GM10248 (cell line): ENCODE data around the gene CFAP91.

Experiments used
- CTCF ChIA-PET: fragments of 300-600 bp; sonication (Branson Sonifier 250); formaldehyde crosslinking; extraction: SDS; loops from one replicate; lab custom pipeline; 2021; ENCODE audit warnings: antibody characterized with exemption; lab: Yijun Ruan, JAX
- POLR2A ChIA-PET: fragments of 350-650 bp; sonication (Branson Sonifier 250); formaldehyde crosslinking; extraction: SDS; loops from one replicate; lab custom pipeline; 2020; ENCODE audit warnings: antibody characterized with exemption; lab: Yijun Ruan, JAX
- DNase-seq: peaks from one replicate; pipeline ENCODE4 v3.0.0; 2012; ENCODE audit errors: extremely low spot score
- TF ChIP-seq, protein P1 (sequence below): IDR thresholded peaks from 2 replicates; pipeline ENCODE4 v1.5.1; 2012; ENCODE audit warnings: mild to moderate bottlenecking, low read depth; ENCODE audit errors: extremely low read depth, missing control alignments, control extremely low read depth

CFAP91 gene

DNA sequence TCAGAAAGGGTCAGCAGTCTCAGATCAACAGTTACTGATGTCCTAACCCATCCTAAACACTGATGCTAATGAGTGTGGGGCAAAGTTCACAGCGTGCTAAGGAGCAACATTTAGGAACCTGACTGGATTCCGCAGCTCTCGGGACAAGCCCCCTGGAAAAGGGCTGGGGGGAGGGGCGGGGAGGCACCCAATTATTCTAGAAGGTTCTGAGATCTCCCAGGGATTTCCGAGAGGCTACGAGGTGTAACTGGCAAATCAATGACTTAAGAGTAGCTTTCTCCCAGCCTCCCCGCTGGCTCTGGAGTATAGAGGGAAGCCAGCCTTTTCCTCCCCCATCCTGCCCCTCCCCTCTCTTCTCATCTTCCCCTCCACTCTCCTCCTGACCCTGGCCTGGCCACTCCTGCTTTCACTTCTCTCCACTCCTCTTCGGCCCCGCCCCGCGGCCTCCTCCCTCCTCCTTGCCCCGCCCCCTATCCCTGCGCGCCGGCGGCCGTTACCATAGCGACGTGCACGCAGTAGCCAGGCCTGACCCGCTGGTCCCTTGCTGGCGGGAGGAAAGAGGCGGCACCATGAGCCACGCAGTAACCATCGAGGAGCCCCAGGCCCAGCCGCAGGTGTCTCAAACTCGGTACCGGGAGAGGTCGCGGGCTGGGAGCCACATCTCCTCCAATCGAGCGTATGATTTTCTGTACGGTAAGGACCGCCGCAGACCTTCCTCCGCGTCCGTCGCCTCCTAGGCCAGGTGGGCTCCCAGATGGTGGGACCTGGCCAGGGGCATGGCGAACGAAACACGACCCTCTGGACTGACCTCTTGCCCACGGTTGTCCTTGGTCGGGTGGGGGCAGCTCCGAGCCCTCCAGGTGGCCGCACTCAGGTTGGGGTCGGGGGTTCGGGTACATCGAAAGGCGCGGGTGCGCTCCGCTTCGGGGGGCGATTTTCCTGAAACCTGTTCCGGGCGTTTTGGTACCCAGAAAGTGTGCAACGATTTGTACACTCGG, at the start of gene CFAP91:
TSS of gene CFAP91 (plus strand) at position 493 of the 998 bp plus-strand sequence. CDS start at position 570, 77 bp downstream.
- TF ChIP-seq, protein P1, sequence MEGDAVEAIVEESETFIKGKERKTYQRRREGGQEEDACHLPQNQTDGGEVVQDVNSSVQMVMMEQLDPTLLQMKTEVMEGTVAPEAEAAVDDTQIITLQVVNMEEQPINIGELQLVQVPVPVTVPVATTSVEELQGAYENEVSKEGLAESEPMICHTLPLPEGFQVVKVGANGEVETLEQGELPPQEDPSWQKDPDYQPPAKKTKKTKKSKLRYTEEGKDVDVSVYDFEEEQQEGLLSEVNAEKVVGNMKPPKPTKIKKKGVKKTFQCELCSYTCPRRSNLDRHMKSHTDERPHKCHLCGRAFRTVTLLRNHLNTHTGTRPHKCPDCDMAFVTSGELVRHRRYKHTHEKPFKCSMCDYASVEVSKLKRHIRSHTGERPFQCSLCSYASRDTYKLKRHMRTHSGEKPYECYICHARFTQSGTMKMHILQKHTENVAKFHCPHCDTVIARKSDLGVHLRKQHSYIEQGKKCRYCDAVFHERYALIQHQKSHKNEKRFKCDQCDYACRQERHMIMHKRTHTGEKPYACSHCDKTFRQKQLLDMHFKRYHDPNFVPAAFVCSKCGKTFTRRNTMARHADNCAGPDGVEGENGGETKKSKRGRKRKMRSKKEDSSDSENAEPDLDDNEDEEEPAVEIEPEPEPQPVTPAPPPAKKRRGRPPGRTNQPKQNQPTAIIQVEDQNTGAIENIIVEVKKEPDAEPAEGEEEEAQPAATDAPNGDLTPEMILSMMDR = no peak
- CTCF ChIA-PET = interaction anchor here (1.3 kb wide), 1 partner anchor 22 kb away, joined by 3 read pairs; no protein-coding TSS in a partner anchor
- POLR2A ChIA-PET = no interaction called here
- DNase-seq = peak; percentile 95

DNA sequence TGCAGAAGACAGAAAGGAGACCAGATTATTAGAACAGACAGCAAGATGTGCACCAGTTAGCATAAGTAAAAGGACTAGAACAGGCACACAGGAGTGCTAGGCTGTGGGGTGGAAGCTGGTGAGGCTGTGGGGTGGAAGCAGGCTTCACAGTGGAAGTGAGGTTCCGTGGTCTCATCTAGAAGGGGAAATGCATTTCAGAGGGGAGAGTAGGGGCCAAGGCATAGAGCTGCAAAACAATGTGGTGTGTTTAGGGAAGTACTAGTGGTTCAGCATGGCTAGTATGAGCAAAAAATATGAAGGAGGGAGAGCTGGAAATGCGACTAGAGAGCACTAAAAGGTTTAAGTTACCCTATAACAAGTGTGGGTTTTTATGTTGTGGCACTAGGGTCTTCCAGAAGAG, 48.9 kb upstream of the CFAP91 start:
- DNase-seq = no peak
- ChIA-PET CTCF (no interaction called here), POLR2A (interaction anchor here (1.4 kb wide), 1 partner anchor 10 kb away, joined by 4 read pairs; no protein-coding TSS in a partner anchor)
- TF ChIP-seq, protein P1 = no peak

DNA sequence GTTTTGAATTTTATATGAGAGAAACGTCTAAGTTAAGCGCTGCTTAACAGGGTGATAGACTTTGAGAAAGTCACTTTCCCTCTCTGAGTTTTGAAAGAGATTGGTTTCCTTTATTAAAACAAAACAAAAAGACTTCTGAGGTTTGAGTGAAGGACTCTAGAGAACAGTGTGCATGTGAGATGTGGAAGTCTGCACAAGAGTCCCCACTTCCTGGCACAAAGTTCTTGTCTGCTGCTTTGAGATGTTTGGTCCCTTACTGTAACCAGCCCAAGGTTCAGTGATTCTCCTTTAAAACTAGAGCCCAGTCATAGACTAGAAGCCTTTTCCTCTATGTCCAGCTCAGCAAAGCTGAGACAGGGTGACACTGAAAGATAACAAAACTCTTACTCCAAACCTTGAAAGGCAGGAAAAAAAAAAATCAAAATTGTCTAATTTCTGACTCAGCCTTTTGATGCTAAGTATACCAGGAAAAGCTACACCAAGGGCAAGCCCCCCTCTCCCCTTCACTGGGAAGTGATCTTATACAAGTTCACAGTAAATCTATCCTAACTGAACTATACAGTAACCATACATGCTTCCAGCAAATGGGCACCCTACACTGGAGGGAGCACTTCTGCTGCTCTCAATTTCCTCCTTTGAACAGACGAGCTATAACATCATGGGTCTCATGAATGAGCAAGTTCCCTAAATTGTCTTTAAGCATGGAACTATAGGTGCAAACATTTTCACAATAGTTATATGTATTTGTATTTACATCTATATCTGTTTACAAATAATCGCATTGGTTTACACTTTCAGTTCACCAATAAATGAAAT, 44.7 kb upstream of the CFAP91 start:
- CTCF ChIA-PET = interaction anchor here (0.9 to 1.7 kb wide), 5 partner anchors 10 to 98 kb away, joined by 3 to 10 read pairs (median 3); partner anchors contain the start of gene CD80
- TF ChIP-seq, protein P1 = no peak
- POLR2A ChIA-PET = no interaction called here
- DNase-seq = no peak

DNA sequence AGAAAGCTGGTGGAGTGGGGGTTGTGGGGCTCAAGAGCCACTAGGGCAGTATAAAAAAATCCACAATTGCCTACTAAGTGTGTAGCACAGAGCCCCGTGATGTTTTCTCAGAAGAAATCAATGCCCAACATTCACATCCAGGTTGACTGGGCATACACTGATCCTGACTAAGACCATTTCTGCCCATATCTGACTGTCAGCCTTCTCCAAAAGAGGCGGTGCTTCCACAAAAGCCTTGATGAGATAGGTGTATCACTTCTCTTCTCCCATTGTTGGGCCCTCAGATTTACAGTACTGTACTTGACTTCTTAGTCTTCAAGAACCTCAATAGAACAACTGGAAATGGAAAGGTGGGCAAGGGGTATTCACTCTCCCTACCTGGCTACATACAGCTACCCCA, 43.8 kb upstream of the CFAP91 start:
- ChIA-PET POLR2A (no interaction called here), CTCF (interaction anchor here (1.3 to 3.5 kb wide), 6 partner anchors 14 to 68 kb away, joined by 3 to 12 read pairs (median 4); no protein-coding TSS in a partner anchor)
- DNase-seq = no peak
- TF ChIP-seq, protein P1 = no peak

DNA sequence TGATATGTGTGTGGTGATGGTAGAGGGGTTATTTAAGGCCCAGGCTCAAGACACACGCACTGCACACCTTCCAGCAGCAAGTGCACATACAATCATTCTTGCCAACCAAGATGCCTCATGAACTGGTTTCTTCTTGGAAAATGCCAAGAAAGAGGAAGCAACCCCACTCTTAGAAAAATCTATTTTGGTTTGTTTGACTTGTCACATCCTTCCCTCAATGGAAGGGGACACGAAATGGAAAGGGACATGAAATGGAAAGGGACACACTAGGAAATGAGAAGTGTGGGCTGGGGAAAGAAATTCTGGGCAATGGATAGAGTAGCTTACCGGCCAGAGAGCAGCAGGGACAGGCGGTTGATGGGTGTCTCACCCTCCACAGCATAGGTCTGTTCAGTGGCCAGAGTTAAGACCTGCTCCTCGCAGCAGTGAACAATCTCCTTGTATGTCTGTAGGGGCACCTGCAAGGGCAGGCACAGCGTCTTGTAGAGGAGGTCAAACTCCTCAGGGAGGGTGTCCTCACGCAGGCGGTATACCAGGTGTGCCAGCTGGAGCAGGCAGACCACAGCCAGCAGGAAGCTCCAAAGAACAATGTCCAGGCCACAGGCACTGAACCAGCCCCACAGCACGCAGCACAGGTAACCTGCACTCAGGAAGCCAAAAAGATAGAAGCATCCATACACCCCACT, 43.1 kb upstream of the CFAP91 start:
- DNase-seq = no peak
- ChIA-PET POLR2A (no interaction called here), CTCF (interaction anchor here (0.8 to 3.5 kb wide), 6 partner anchors 9 to 59 kb away, joined by 3 to 12 read pairs (median 3); no protein-coding TSS in a partner anchor)
- TF ChIP-seq, protein P1 = no peak
